ENCODE measurements around the gene NACC2. TPM values are rescaled to one million over a fixed set of nuclear protein-coding genes. Genes with fewer than 3 reads are reported as not detected.
"Not testable (repeated sequence)": the region's sequence is repeated elsewhere in the genome, so short reads cannot be mapped to it uniquely, and the experiment has no call there.

NACC2 gene
- total RNA-seq, 1 experiment from 2014 or later = 24.8 TPM

- Mint-ChIP-seq H3K36me3 (ENCODE audit: insufficient read depth, unreplicated experiment) (peaks cover 12% of the 10 kb centered on the region), H3K4me1 (ENCODE audit: low read depth, unreplicated experiment) (no peaks in the 10 kb centered on the region), H3K9me3 (ENCODE audit: low read depth, unreplicated experiment) (peaks cover 3% of the 10 kb centered on the region), H3K27ac (ENCODE audit: unreplicated experiment) (no peak overlapping the region), H3K4me3 (ENCODE audit: low read depth, unreplicated experiment) (no peak overlapping the region), H3K27me3 (ENCODE audit: unreplicated experiment) (no peaks in the 10 kb centered on the region)
- no peak for DNase-seq
- intact Hi-C loops (cut with micrococcal nuclease; ENCODE audit: unreplicated experiment) = no loop called here
- TF ChIP-seq CTCF (IDR thresholded peaks at IDR 0.05; ENCODE audit: unreplicated experiment) = no peak
- CTCF ChIA-PET = no interaction called here
- no TSS peak for BruUV-seq (replicated peaks)
Measured at GRCh38 chr9:136044207-136044970, 50.7 kb downstream of the NACC2 start.

- Mint-ChIP-seq H3K4me3 (ENCODE audit: low read depth, unreplicated experiment) (no peak overlapping the region), H3K9me3 (ENCODE audit: low read depth, unreplicated experiment) (peaks cover 6% of the 10 kb centered on the region), H3K27me3 (ENCODE audit: unreplicated experiment) (no peaks in the 10 kb centered on the region), H3K4me1 (ENCODE audit: low read depth, unreplicated experiment) (no peaks in the 10 kb centered on the region), H3K36me3 (ENCODE audit: insufficient read depth, unreplicated experiment) (peaks cover 5% of the 10 kb centered on the region), H3K27ac (ENCODE audit: unreplicated experiment) (no peak overlapping the region)
- intact Hi-C loops (cut with micrococcal nuclease; ENCODE audit: unreplicated experiment) = no loop called here
- CTCF ChIA-PET = no interaction called here
- no peak for TF ChIP-seq CTCF (IDR thresholded peaks at IDR 0.05; ENCODE audit: unreplicated experiment)
- DNase-seq = no peak
- BruUV-seq (replicated peaks) = no TSS peak
Measured at GRCh38 chr9:136043441-136043991, 51.6 kb downstream of the NACC2 start.

GRCh38 chr9:136042541-136042940, 52.5 kb downstream of the NACC2 start:
- DNase-seq = no peak
- no peak overlapping the region for H3K27ac Mint-ChIP-seq (ENCODE audit: unreplicated experiment)
- peaks cover 6% of the 10 kb centered on the region for H3K9me3 Mint-ChIP-seq (ENCODE audit: low read depth, unreplicated experiment)
- no peak for TF ChIP-seq CTCF (IDR thresholded peaks at IDR 0.05; ENCODE audit: unreplicated experiment)
- H3K4me1 Mint-ChIP-seq (ENCODE audit: low read depth, unreplicated experiment) = no peaks in the 10 kb centered on the region
- intact Hi-C loops (cut with micrococcal nuclease; ENCODE audit: unreplicated experiment) = no loop called here
- CTCF ChIA-PET = no interaction called here
- H3K4me3 Mint-ChIP-seq (ENCODE audit: low read depth, unreplicated experiment) = no peak overlapping the region
- no TSS peak for BruUV-seq (replicated peaks)
- no peaks in the 10 kb centered on the region for H3K27me3 Mint-ChIP-seq (ENCODE audit: unreplicated experiment)
- no peaks in the 10 kb centered on the region for H3K36me3 Mint-ChIP-seq (ENCODE audit: insufficient read depth, unreplicated experiment)

- intact Hi-C loops (cut with micrococcal nuclease; ENCODE audit: unreplicated experiment); DNase-seq; H3K9me3 Mint-ChIP-seq (ENCODE audit: low read depth, unreplicated experiment); H3K27ac Mint-ChIP-seq (ENCODE audit: unreplicated experiment); CTCF ChIA-PET; H3K27me3 Mint-ChIP-seq (ENCODE audit: unreplicated experiment); H3K36me3 Mint-ChIP-seq (ENCODE audit: insufficient read depth, unreplicated experiment); H3K4me3 Mint-ChIP-seq (ENCODE audit: low read depth, unreplicated experiment); BruUV-seq (replicated peaks); H3K4me1 Mint-ChIP-seq (ENCODE audit: low read depth, unreplicated experiment): not testable (repeated sequence)
Measured at GRCh38 chr9:136040848-136041247, 54.2 kb downstream of the NACC2 start.

GRCh38 chr9:136039488-136039887, 55.6 kb downstream of the NACC2 start:
- BruUV-seq (replicated peaks) = no TSS peak
- H3K4me3 Mint-ChIP-seq (ENCODE audit: low read depth, unreplicated experiment) = no peak overlapping the region
- H3K36me3 Mint-ChIP-seq (ENCODE audit: insufficient read depth, unreplicated experiment) = no peaks in the 10 kb centered on the region
- no peak overlapping the region for H3K27ac Mint-ChIP-seq (ENCODE audit: unreplicated experiment)
- intact Hi-C loops (cut with micrococcal nuclease; ENCODE audit: unreplicated experiment) = no loop called here
- DNase-seq = no peak
- no peaks in the 10 kb centered on the region for H3K27me3 Mint-ChIP-seq (ENCODE audit: unreplicated experiment)
- peaks cover 6% of the 10 kb centered on the region for H3K9me3 Mint-ChIP-seq (ENCODE audit: low read depth, unreplicated experiment)
- no peaks in the 10 kb centered on the region for H3K4me1 Mint-ChIP-seq (ENCODE audit: low read depth, unreplicated experiment)
- no peak for TF ChIP-seq CTCF (IDR thresholded peaks at IDR 0.05; ENCODE audit: unreplicated experiment)
- CTCF ChIA-PET = no interaction called here

Measured in Calu3 (cell line).